Right lobe of liver (tissue), 4 donors: ENCODE measurements around the gene MAPK6.

Experiments
- CTCF ChIP-seq, 4 donors: fragments of 200-600 bp in 3 of 4; fragments of 450-650 bp in 1 of 4; IDR thresholded peaks; one replicate each; pipeline versions ENCODE4 v1.5.1 to v1.8.0; 2016 to 2022; ENCODE audit warnings: antibody characterized with exemption in 4 of 4, mild to moderate bottlenecking in 2 of 4
- POLR2A ChIP-seq: fragments of 450-650 bp; IDR thresholded peaks from one replicate; pipeline ENCODE4 v1.6.1; 2017; ENCODE audit warnings: antibody characterized with exemption, mild to moderate bottlenecking
- donor health status: DM: no; HTN: no; CAD: no.
- donor health status: DM: no; HTN: no; CAD: no.
- donor health status: DM: no; HTN: yes; CAD: no.

GRCh38 chr15:52006702-52007340 is 12.2 kb upstream of the MAPK6 start:
- TF ChIP-seq POLR2A: no peak
- TF ChIP-seq CTCF (IDR thresholded peaks at IDR 0.05): no peak
